Nephron progenitor cell (in vitro differentiated cells): ENCODE measurements around the gene TRABD2B.

Source experiments
- DNase-seq: peaks from one replicate; pipeline ENCODE4 v3.0.0; 2021
- H3K27ac Mint-ChIP-seq: 2 replicates; pipeline ENCODE4 v1.8.0; 2021; ENCODE audit warnings: mild to moderate bottlenecking, moderate library complexity, mixed read lengths
- H3K27me3 Mint-ChIP-seq: 2 replicates; pipeline ENCODE4 v1.8.0; 2021; ENCODE audit warnings: mild to moderate bottlenecking, low read depth, mixed read lengths; ENCODE audit not compliant: poor library complexity
- H3K36me3 Mint-ChIP-seq: 2 replicates; pipeline ENCODE4 v1.8.0; 2021; ENCODE audit warnings: low read depth, mixed read lengths
- H3K4me1 Mint-ChIP-seq: 2 replicates; pipeline ENCODE4 v1.8.0; 2021; ENCODE audit warnings: mixed read lengths
- H3K4me3 Mint-ChIP-seq: 2 replicates; pipeline ENCODE4 v1.8.0; 2021; ENCODE audit warnings: mild to moderate bottlenecking, moderate library complexity, mixed read lengths
- H3K9me3 Mint-ChIP-seq: 2 replicates; pipeline ENCODE4 v1.8.0; 2021; ENCODE audit warnings: mild to moderate bottlenecking, moderate library complexity, mixed read lengths
- CTCF ChIP-seq: fragments of 200-600 bp; sonication (generic); IDR thresholded peaks from 2 replicates; pipeline ENCODE4 v1.5.0; 2021; ENCODE audit warnings: antibody characterized with exemption

The TRABD2B gene

DNA sequence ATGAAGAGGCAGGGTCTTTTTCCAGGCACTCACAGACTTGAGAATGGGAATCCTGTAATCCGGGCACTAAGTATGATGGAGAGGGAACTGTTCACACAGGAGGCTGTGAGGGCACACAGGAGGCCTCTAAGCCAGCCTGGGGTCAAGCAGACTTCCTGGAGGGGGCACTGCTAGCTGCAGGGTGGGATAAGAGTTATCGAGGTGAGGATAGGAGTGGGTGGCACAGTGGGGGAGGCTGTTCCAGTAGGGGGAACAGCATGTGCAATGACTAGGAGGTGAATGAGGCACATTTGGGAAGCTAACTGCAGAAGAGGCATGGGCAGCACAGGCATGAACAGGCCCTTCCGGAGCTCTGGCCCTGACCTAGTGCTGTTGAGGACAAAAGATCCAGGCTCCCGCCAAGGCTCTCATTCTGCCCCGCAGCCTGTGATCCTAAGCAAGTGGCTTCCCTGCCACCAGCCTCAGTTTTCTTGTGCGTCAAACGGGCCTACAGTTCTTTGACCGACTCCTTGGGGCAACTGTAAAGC, 216.7 kb downstream of the TRABD2B start:
- Mint-ChIP-seq H3K27ac (no peak overlapping the region), H3K36me3 (peaks cover 15% of the 10 kb centered on the region), H3K27me3 (peaks cover 25% of the 10 kb centered on the region), H3K9me3 (no peaks in the 10 kb centered on the region), H3K4me3 (no peak overlapping the region), H3K4me1 (peaks cover 53% of the 10 kb centered on the region)
- DNase-seq: no peak
- no peak for TF ChIP-seq CTCF

DNA sequence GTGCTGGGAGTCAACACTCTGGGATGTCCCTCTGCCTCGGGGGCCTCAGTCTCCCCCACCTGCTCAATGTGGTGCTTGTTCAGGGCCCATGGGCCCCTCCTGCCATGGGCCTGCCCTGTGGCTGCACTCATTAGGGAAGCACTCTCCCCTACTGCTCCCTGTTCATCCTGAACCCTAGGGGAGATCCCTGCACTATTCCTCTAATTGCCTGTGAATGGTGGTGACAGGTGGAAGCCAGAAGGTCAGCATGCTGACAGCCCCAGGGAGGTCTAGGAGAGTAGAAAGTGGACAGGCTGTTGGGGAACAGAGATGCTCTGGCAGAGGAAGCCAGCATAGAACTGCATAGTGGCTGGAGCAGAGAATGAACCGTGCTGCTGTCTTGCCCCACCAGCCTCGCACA, 217.6 kb downstream of the TRABD2B start:
- H3K9me3 Mint-ChIP-seq: no peaks in the 10 kb centered on the region
- DNase-seq: no peak
- H3K27me3 Mint-ChIP-seq: peaks cover 32% of the 10 kb centered on the region
- no peak overlapping the region for H3K4me3 Mint-ChIP-seq
- peaks cover 53% of the 10 kb centered on the region for H3K4me1 Mint-ChIP-seq
- TF ChIP-seq CTCF: no peak
- H3K36me3 Mint-ChIP-seq: peaks cover 24% of the 10 kb centered on the region
- no peak overlapping the region for H3K27ac Mint-ChIP-seq

- H3K4me3 Mint-ChIP-seq: no peak overlapping the region
- DNase-seq: no peak
- peaks cover 27% of the 10 kb centered on the region for H3K27me3 Mint-ChIP-seq
- peaks cover 32% of the 10 kb centered on the region for H3K36me3 Mint-ChIP-seq
- no peak overlapping the region for H3K27ac Mint-ChIP-seq
- H3K9me3 Mint-ChIP-seq: peaks cover 11% of the 10 kb centered on the region
- peaks cover 58% of the 10 kb centered on the region for H3K4me1 Mint-ChIP-seq
- no peak for TF ChIP-seq CTCF
Observed at GRCh38 chr1:47778280-47778679, 218.9 kb downstream of the TRABD2B start.

- Mint-ChIP-seq H3K9me3 (peaks cover 12% of the 10 kb centered on the region), H3K27me3 (peaks cover 21% of the 10 kb centered on the region), H3K4me3 (no peak overlapping the region), H3K4me1 (peaks cover 63% of the 10 kb centered on the region), H3K36me3 (peaks cover 33% of the 10 kb centered on the region), H3K27ac (no peak overlapping the region)
- no peak for DNase-seq
- no peak for TF ChIP-seq CTCF
Observed at GRCh38 chr1:47777322-47777721, 219.9 kb downstream of the TRABD2B start.

DNA sequence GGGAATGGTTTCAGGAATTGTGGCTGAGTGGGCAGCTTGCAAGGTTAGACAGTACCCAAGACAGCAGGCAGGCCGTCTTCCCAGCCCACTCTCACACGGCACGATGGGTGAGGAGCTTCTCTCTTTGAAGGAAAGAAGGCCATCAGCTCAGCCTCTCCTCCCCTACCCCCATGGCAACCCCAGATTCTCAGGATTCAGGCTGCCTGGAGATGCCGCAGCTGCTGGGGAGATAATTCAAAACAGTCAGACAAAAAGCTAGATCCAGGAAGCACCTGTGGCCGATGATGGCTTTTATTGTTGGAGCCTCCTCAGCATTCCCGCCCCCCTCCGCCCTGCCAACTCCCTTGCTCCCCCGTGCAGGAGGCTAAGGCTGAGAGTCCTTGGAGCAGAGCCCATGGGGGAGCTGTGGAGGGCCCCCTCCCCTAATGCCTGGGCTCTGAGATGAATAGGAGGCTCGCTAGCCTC, 220.5 kb downstream of the TRABD2B start:
- peaks cover 36% of the 10 kb centered on the region for H3K36me3 Mint-ChIP-seq
- H3K4me1 Mint-ChIP-seq: peaks cover 66% of the 10 kb centered on the region
- no peak for TF ChIP-seq CTCF
- no peak overlapping the region for H3K4me3 Mint-ChIP-seq
- peaks cover 12% of the 10 kb centered on the region for H3K9me3 Mint-ChIP-seq
- H3K27ac Mint-ChIP-seq: no peak overlapping the region
- no peak for DNase-seq
- H3K27me3 Mint-ChIP-seq: peaks cover 19% of the 10 kb centered on the region
